ENCODE results near the gene SLC41A1.

SLC41A1 gene

GRCh38 chr1:205785446-205785845, 27.6 kb downstream of the SLC41A1 start:
- no peak for DNase-seq

- no peak for DNase-seq
Measured at GRCh38 chr1:205783904-205784303, 29.1 kb downstream of the SLC41A1 start.

GRCh38 chr1:205783433-205783795, 29.6 kb downstream of the SLC41A1 start:
- DNase-seq: no peak

GRCh38 chr1:205782627-205783432, 30.2 kb downstream of the SLC41A1 start:
- no peak for DNase-seq

- no peak for DNase-seq
Measured at GRCh38 chr1:205780335-205780734, 32.7 kb downstream of the SLC41A1 start.

- no peak for DNase-seq
Measured at GRCh38 chr1:205777994-205778393, 35.0 kb downstream of the SLC41A1 start.

GRCh38 chr1:205775717-205776056, 37.3 kb downstream of the SLC41A1 start:
- DNase-seq: no peak

GRCh38 chr1:205775015-205775716, 37.8 kb downstream of the SLC41A1 start, which contains the start of gene RAB29:
Gene RAB29, minus strand, starts transcription at chr1:205775482. Its CDS starts 526 bp downstream, at chr1:205774956.
- DNase-seq: peak; percentile 20 to 60

- DNase-seq: no peak
Measured at GRCh38 chr1:205774198-205775014, 38.6 kb downstream of the SLC41A1 start.

GRCh38 chr1:205772607-205773032, 40.4 kb downstream of the SLC41A1 start:
- no peak for DNase-seq

- no peak for DNase-seq
Measured at GRCh38 chr1:205770618-205771017, 42.4 kb downstream of the SLC41A1 start.

- DNase-seq: no peak
Measured at GRCh38 chr1:205769641-205770365, 43.2 kb downstream of the SLC41A1 start.

- DNase-seq: no peak
Measured at GRCh38 chr1:205767248-205767647, 45.8 kb downstream of the SLC41A1 start.

GRCh38 chr1:205766570-205766969, 46.4 kb downstream of the SLC41A1 start:
- no peak for DNase-seq

- no peak for DNase-seq
Measured at GRCh38 chr1:205766038-205766437, 47.0 kb downstream of the SLC41A1 start.

GRCh38 chr1:205764578-205764977, 48.4 kb downstream of the SLC41A1 start:
- DNase-seq: no peak

GRCh38 chr1:205763980-205764379, 49.0 kb downstream of the SLC41A1 start:
- no peak for DNase-seq

- no peak for DNase-seq
Measured at GRCh38 chr1:205760606-205761005, 52.4 kb downstream of the SLC41A1 start.

GRCh38 chr1:205756552-205756951, 56.4 kb downstream of the SLC41A1 start:
- no peak for DNase-seq

GRCh38 chr1:205754857-205755256, 58.1 kb downstream of the SLC41A1 start:
- DNase-seq: no peak

- DNase-seq: no peak
Measured at GRCh38 chr1:205751036-205751651, 61.9 kb downstream of the SLC41A1 start.

Measured in SW 1271 (cell line).